ENCODE results near the gene TPCN2.

The TPCN2 gene

GRCh38 chr11:69053546-69054396 lies 5.0 kb downstream of the TPCN2 start:
- peaks cover 0 to 51% (median 39%) of the 10 kb centered on the region in 4 donors for H3K4me1 ChIP-seq
- intact Hi-C loops (cut with DNase I; ENCODE audit: low total_unique reads), result no loop called here

GRCh38 chr11:69054397-69055211 lies 5.9 kb downstream of the TPCN2 start:
- TF ChIP-seq CTCF (IDR thresholded peaks at IDR 0.05), result no peak
- Histone ChIP-seq H3K4me3 (no peak overlapping the region), H3K27ac (no peak overlapping the region), H3K9me3 (no peaks in the 10 kb centered on the region), H3K27me3 (no peaks in the 10 kb centered on the region), H3K4me1 (peaks cover 0 to 48% (median 36%) of the 10 kb centered on the region in 4 donors), H3K36me3 (peaks cover 25 to 63% (median 56%) of the 10 kb centered on the region in 3 donors)
- intact Hi-C loops (cut with DNase I; ENCODE audit: low total_unique reads), result no loop called here
- no peak for DNase-seq

More at GRCh38 chr11:69053546-69054396, 5.0 kb downstream of the TPCN2 start:
- Histone ChIP-seq H3K4me3 (no peak overlapping the region), H3K27me3 (no peaks in the 10 kb centered on the region), H3K27ac (no peak overlapping the region), H3K36me3 (peaks cover 25 to 55% (median 47%) of the 10 kb centered on the region in 3 donors), H3K9me3 (no peaks in the 10 kb centered on the region)
- no peak for DNase-seq
- no peak for TF ChIP-seq CTCF (IDR thresholded peaks at IDR 0.05)

- no peaks in the 10 kb centered on the region for H3K27me3 ChIP-seq
- no peak for TF ChIP-seq CTCF (IDR thresholded peaks at IDR 0.05)
- no peak overlapping the region for H3K4me3 ChIP-seq
- intact Hi-C loops (cut with DNase I; ENCODE audit: low total_unique reads), result no loop called here
- H3K36me3 ChIP-seq, result peaks cover 25 to 68% (median 62%) of the 10 kb centered on the region in 3 donors
- no peak overlapping the region for H3K27ac ChIP-seq
- H3K4me1 ChIP-seq, result peaks cover 0 to 42% (median 30%) of the 10 kb centered on the region in 4 donors
- no peaks in the 10 kb centered on the region for H3K9me3 ChIP-seq
- no peak for DNase-seq
Observed at GRCh38 chr11:69055212-69055586, 6.5 kb downstream of the TPCN2 start.

- peak; percentile 59 to 85 for DNase-seq
- Histone ChIP-seq H3K4me3 (no peak overlapping the region), H3K27me3 (no peaks in the 10 kb centered on the region), H3K27ac (peak overlapping the region in 1 of 2 donors; percentile 45), H3K36me3 (peaks cover 25 to 68% (median 67%) of the 10 kb centered on the region in 3 donors), H3K9me3 (no peaks in the 10 kb centered on the region), H3K4me1 (peaks cover 0 to 35% (median 27%) of the 10 kb centered on the region in 4 donors)
- no peak for TF ChIP-seq CTCF (IDR thresholded peaks at IDR 0.05)
- intact Hi-C loops (cut with DNase I; ENCODE audit: low total_unique reads), result no loop called here
Observed at GRCh38 chr11:69055598-69056516, 7.1 kb downstream of the TPCN2 start.

- Histone ChIP-seq H3K27me3 (no peaks in the 10 kb centered on the region), H3K9me3 (no peaks in the 10 kb centered on the region), H3K36me3 (peaks cover 25 to 72% (median 67%) of the 10 kb centered on the region in 3 donors), H3K4me1 (peaks cover 0 to 22% (median 15%) of the 10 kb centered on the region in 4 donors), H3K4me3 (no peak overlapping the region), H3K27ac (no peak overlapping the region)
- intact Hi-C loops (cut with DNase I; ENCODE audit: low total_unique reads), result no loop called here
- TF ChIP-seq CTCF (IDR thresholded peaks at IDR 0.05), result no peak
- DNase-seq, result no peak
Observed at GRCh38 chr11:69057236-69057635, 8.5 kb downstream of the TPCN2 start.

Data from tibial artery (tissue), 4 donors.